Activated gamma-delta T cell treated with anti-CD3 and anti-CD28 coated beads, Interleukin-2, amount 50 U/mL, for 16 hours (primary cell): Measurements from ENCODE around the gene HSD17B11.
"Not testable (repeated sequence)": the region's sequence is repeated elsewhere in the genome, so short reads cannot be mapped to it uniquely, and the experiment has no call there.

Source experiments
- DNase-seq: peaks from one replicate; pipeline ENCODE4 v3.0.0-alpha.2; 2020; ENCODE audit warnings: low read depth

The HSD17B11 gene

DNA sequence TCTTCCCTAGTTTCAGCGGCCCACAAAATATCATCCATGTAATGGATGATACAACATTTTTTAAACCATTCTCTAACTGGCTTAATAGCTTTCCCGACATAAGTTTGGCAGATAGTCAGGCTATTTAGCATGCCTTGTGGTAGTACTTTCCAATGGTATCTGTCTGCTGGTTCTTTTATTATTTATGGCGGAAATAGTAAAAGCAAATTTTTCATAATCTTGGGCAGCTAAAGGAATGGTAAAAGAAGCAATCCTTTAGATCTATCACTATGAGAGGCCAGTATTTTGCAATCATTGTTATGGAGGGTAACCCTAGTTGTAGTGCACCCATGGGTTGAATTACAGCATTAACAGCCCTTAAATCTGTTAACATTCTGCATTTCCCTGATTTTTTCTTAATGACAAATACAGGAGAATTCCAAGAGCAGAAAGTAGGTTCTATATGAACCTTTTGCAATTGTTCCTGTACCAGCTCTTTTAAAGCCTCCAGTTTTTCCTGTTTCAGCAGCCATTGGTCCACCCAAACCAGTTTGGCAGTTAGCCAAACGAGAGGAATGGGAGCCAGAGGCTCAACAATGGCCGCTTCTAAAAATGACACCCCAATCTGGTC, 14.3 kb upstream of the HSD17B11 start:
- DNase-seq: no peak

GRCh38 chr4:87403732-87404131, 12.7 kb upstream of the HSD17B11 start:
- not testable (repeated sequence) for DNase-seq

DNA sequence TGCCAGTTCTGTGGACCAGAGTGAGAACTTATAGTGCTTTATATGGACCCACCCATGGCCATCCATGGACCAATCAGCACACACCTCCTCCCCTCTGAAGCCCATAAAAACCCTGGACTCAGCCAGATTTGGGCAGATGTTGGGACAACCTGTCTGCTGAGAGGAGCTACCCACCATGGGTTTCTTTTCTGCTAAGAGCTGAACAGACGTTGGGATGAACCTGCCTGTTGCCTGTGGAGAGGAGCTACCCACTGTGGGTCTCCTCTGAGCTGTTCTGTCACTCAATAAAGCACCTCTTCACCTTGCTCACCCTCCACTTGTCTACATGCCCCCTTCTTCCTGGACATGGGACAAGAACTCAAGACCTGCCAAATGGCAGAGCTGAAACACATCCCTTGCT, 9.0 kb upstream of the HSD17B11 start:
- DNase-seq: no peak

- DNase-seq: no peak
Observed at GRCh38 chr4:87399148-87399547, 8.2 kb upstream of the HSD17B11 start.

DNA sequence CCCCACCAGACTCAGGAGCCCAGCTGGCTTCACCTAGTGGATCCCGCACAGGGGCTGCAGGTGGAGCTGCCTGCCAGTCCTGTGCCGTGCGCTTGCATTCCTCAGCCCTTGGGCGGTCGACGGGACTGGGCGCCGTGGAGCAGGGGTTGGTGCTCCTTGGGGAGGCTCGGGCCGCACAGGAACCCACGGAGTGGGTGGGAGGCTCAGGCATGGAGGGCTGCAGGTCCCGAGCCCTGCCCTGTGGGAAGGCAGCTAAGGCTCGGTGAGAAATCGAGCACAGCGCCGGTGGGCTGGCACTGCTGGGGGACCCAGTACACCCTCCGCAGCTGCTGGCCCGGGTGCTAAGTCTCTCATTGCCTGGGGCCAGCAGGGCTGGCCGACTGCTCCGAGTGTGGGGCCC, 4.9 kb upstream of the HSD17B11 start:
- DNase-seq: not testable (repeated sequence)

DNA sequence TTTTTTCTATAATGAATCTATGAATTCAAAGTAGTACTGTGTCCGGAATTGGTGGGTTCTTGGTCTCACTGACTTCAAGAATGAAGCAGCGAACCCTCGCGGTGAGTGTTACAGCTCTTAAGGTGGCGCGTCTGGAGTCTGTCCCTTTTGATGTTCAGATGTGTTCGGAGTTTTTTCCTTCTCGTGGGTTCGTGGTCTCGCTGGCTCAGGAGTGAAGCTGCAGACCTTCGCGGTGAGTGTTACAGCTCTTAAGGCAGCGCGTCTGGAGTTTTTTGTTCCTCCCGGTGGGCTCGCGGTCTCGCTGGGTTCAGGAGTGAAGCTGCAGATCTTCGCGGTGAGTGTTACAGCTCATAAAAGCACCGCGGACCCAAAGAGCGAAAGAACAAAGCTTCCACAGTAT, 4.1 kb upstream of the HSD17B11 start:
- not testable (repeated sequence) for DNase-seq

DNA sequence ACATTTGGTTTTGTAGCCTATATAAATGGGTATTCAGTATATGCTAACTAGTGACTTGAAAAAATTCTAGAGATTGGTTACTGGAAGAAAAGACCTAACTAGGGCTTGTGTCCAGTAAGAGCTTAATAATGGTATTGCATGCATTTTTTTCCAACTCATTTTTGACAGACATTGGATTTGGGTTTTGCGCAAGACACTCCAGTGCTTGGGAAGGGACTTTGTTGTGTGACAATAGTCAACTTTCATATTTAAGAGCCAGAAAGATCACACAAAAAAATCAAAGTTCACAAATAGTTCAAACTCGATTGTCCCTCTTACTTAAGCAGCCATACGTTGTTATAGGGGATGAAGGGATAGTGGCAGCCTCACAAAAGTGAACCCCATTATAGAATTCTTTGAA, 1.2 kb upstream of the HSD17B11 start:
- no peak for DNase-seq

GRCh38 chr4:87391576-87392054, 627 bp upstream of the HSD17B11 start:
- no peak for DNase-seq

GRCh38 chr4:87390551-87390890, 467 bp downstream of the HSD17B11 start:
- no peak for DNase-seq

GRCh38 chr4:87390055-87390454, 933 bp downstream of the HSD17B11 start:
- DNase-seq: not testable (repeated sequence)

- DNase-seq: no peak
Observed at GRCh38 chr4:87388901-87389300, 2.1 kb downstream of the HSD17B11 start.

GRCh38 chr4:87387237-87387636, 3.8 kb downstream of the HSD17B11 start:
- DNase-seq: no peak

DNA sequence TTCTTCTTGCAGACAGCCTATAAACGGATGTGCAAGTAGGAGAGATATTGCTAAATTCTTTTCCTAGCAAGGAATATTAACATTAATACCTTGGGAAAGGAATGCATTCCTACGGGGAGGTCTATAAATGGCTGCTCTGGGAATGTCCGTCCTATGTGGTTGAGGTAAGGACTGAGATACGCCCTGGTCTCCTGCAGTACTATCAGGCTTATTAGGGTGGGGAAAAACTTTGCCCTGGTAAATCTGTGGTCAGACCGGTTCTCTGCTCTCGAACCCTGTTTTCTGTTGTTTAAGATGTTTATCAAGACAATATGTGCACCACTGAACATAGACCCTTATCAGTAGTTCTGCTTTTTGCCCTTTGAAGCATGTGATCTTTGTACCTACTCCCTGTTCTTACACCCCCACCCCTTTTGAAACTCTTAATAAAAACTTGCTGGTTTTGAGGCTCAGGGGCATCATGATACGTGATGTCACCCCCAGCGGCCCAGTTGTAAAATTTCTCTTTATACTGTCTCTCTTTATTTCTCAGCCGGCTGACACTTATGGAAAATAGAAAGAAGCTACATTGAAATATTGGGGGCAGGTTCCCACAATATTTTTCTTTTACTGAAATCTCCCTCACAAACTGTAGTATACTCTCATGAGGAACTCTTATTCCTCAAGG, 6.4 kb downstream of the HSD17B11 start:
- not testable (repeated sequence) for DNase-seq

GRCh38 chr4:87382931-87383330, 8.1 kb downstream of the HSD17B11 start:
- no peak for DNase-seq

DNA sequence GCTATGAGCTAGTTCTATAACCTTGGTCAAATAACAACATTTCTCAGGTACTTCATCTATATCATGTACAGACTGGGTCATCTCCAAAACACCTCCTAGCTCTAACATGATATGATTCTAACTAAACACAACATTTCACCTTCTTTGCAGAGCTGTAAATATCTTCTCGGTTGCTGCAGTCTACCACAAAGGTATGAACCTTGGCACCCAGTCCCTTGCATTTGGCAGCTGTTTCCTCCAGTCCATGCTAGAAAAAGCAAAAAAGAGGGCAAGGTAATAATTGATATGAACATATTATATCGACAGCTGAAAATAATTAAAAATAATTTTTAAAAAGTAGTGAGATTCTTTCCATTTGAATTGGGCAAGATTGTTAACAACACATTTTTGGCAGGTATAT, 8.9 kb downstream of the HSD17B11 start:
- no peak for DNase-seq

DNA sequence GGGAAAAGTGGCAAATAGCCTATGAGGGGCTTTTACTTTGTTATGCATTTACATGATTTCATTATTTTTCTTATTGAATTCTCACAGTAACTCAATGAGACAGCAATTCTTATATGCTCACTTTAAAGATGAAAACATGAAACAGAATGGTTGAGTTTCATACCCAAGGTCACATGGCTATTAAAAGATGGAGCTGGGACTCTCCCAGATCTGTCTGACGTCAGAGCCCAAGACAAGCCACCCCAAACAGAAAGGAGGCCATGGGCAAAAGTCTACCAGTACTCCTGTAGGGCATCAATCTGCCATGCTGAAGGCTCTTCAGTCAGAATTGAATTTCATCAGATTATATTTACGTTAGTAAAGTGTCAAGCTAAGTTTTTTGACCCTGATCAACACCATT, 13.2 kb downstream of the HSD17B11 start:
- no peak for DNase-seq

DNA sequence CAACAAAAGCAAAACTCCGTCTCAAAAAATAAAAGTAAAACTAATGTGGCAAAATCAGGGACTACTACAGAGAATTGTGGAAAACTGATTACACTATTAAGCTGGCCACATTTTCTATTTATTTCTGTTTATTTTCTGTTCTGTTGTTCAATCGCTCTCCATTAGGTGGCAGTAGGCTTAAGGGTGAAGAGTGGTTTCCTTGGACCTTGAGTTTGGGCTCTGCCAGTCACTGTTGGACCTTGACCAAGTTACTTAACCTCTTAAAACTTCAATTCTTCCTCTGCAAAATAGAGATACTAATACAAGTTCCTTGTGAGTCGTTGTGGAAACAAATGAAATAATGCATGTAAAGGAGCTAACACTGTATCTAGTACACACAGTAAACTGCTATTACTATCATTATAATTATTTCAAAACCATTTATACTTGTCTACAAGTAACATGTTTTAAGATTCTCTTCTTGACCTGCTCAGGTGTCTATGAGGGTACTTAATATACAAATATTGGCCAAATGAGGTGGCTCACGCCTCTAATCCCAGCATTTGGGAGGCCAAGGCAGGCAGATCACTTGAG, 15.2 kb downstream of the HSD17B11 start:
- DNase-seq: no peak

- DNase-seq: no peak
Observed at GRCh38 chr4:87370068-87370467, 20.9 kb downstream of the HSD17B11 start.

- DNase-seq: no peak
Observed at GRCh38 chr4:87366521-87367162, 24.3 kb downstream of the HSD17B11 start.

- no peak for DNase-seq
Observed at GRCh38 chr4:87365348-87365747, 25.6 kb downstream of the HSD17B11 start.

DNA sequence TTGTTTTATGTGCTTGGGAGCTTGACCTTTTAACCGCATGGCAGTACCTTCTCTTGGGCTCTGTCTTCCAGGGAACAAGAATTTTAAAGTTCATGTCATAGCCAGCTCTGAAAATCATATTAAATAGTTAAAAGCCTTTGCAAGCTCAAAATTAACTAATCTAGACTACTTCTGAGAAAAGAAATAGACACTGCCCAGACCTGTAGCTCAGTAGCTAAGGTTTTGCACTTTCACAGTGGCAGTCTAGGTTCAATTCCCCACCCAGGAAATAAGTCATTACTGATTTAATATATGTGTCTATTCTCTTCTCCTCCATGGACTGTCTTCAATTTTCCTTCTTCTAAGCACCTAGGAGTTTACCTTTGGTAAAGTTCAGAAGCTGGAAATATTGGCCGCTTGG, 27.4 kb downstream of the HSD17B11 start:
- no peak for DNase-seq

- DNase-seq: no peak
Observed at GRCh38 chr4:87360338-87360935, 30.6 kb downstream of the HSD17B11 start.

DNA sequence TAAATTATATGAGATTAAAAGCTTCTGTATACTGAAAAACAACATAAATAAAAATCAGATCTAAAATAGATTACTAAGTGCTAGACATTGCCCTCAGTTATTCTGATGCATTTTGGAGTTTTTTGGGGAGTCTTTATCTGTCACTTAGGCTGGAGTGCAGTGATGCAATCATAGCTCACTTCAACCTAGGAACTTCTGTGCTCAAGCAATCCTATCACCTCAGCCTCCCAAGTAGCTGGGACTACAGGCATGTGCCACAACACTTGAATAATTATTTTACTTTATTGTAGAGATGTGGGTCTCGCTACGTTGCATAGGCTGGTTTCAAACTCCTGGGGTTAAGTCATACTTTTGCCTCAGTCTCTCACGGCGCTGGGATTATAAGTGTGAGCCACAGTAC, 31.7 kb downstream of the HSD17B11 start:
- DNase-seq: no peak
